Cortex of kidney (tissue), 1 donor: Measurements from ENCODE around the gene CALML3.
"Not testable (repeated sequence)": the region's sequence is repeated elsewhere in the genome, so short reads cannot be mapped to it uniquely, and the experiment has no call there.

Experiments used
- DNase-seq: peaks from one replicate; lab custom pipeline; 2025; lab: John Stamatoyannopoulos, UW

CALML3 gene

DNA sequence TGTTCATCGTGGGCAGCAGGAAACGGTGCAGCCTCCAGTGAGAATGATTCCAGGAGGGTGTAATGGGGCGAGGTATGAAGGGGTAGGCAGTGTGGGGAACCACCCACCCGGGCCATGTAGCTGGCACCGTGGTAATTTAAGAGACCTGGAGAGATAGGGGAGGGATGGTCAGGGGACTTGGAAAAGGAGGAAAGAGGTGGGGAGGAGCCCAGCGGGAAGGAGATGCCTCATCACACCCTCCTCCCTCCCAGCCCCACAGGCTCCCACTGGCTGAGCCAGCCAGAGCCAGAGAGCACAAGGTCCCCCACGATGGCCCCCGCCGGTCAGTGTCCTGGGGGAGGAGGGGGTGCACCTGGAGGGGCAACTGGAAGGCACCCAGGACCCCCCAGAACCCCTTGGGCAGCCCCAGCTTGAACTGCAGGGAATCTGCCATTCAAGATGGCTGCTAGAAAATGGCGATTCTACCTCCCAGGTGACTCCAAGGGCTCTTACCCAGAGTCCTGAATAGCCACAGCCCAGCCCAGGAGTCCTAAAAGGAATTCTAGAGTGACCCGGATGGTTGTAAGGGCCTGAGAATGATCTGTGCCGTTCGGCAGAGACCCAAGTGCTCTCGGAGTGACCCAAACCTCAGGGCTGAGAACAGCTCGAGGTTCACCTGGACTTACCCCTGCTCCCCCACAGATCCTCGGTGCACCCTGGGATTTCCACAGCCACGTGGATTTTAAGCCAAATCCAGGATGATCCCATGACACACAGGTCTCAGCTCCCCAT, 28.8 kb downstream of the CALML3 start:
- no peak for DNase-seq

DNA sequence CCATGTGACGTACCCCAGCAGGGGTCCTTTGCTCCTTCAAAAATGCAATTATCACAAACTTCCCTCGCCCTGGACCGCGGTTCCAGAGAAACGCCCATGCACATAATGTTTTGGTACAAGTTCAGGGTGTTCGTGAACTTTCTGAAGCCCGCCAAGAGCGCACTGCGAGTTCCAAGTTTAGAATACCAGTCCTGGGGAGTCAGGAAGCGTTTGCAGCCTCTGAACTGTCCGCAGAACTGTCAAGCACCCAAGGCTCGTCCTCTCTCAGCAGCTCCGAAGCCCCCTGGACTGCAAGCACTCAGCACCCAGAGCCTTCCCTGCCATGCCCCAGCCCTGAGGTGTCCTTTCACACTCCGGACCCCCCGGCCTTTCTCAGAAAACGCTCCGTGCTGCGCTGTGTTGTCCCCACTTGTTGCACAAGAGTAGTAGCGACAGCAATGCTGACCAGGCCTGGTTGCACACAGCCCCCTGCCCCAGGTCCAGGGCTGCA, 30.3 kb downstream of the CALML3 start:
- DNase-seq: no peak

DNA sequence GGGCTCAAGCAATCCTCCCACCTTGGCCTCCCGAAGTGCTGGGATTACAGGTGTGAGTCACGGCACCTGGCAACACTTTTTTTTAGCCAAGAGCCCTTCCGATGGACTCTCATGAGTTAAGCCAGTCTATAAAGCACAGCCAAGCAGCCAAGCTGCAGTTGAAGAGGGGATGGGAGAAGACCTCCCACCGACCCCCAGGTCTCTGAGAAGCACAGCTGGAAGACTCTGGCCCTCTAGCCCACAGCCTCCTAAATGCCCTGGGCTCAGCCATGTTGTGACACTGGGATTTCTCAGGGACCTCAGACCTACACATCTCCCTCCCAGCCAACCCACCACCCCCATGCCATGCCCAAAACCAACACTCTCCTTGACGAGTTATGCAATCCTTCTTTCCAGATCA, 31.1 kb downstream of the CALML3 start:
- no peak for DNase-seq

DNA sequence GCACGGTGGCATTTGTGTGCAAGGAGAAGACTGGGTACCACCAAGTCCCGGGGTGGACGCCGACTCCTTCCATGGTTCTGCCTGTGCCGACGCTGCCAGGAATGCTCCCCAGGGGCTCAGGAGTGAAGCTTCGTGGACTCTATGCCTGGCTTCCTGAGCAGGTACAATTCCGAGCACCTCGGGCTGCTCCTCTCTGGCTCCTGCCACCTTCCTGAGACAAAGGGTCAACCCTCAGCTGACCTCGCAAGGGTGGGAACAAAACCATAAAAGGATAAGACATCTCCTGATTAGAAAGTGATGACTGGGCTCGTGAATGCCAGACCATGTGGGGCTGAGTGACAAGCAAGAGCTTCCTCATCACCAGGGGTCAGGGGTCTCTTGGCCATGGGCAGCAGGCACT, 31.8 kb downstream of the CALML3 start:
- no peak for DNase-seq

DNA sequence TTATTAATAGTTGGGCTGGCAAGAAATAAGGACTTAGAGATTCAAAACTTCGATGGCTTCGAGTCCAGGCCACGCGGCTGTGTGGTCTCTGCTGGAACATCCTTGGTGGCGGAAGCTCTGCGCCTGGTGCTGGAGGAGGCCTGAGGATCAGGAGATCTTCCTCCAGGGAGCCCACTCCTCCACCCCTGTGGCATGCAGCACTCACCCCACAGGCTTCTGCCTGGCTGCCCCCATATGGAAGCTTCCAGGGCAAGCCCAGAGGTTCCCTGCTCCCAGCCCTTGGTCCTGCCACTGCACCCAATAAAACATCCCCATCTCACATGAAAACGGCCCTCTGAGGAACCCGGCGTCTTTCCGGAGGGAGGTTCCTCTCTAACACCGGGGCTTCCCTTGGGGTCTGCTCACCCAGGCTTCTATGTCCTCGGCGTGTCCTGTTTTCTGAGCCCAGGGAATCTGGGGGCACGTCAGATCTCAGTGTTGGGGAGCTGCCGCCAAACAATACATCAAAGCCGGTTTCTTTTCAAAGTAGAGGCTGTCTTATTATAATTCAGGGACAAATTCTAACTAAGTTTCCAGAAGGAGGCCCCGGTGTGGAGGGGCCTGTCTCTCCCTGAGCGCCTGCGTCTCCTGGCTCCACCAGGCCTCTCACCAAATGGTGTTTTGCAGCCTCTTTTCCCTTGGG, 32.4 kb downstream of the CALML3 start:
- DNase-seq: no peak

DNA sequence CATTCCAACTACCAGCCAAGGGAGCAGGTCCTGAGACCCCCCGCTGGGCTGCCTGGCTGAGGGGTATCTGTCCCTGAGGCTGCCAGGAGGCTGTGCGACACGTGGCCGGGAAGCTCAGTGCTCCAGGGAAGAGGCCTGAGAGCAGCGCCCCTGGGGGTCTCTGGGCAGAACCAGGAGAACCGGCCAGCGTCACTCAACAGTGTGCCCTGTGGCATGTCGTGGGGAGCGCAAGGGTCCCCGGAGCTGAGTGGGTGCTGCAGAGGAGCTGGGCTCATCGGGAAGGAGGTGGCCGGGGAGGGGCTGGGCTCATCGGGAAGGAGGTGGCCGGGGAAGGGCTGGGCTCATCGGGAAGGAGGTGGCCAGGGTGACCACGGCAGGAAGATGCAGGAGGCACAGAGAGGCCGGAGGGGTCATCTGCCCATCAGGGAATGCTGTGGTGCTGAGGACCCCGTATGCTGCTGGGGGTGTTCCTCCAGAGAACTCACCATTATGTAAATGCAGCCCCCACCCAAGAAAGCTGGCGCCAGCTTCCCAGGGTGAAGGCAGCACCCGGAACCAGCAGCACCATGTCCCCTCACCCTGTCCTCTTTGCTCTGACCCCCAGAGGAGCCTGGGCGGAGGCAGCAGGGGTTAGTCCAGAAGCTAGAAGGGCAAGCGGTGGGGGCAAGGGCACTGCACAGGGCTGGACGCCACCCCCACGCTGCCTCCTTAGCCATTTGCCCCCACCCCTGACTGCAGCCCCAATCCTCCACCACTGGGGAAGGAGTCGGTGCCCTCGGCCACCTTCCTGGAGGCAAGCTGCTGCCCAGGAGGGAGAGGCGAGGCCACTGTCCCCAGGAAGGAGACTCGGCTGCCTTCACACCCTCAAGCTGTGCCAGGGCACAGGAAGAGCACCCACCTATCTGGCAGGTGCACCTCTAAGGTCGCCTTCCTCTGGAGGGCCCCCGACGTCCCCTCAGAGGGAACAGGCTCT, 33.3 kb downstream of the CALML3 start:
- DNase-seq: no peak

DNA sequence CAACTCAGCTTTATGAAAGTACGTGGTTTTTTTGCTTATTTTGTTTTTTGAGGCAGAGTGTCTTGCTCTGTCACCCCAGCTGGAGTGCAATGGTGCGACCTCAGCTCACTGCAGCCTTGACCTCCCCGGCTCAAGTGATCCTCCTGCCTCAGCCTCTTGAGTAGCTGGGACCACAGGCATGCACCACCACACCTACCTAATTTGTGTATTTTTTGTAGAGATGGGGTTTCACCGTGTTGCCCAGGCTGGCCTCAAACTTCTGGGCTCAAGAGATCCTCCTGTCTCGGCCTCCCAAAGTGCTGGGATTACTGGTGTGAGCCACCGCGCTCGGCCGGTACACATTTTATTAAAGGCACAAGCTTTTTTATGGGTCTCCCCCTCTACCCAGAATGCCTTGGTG, 34.3 kb downstream of the CALML3 start:
- DNase-seq: not testable (repeated sequence)

DNA sequence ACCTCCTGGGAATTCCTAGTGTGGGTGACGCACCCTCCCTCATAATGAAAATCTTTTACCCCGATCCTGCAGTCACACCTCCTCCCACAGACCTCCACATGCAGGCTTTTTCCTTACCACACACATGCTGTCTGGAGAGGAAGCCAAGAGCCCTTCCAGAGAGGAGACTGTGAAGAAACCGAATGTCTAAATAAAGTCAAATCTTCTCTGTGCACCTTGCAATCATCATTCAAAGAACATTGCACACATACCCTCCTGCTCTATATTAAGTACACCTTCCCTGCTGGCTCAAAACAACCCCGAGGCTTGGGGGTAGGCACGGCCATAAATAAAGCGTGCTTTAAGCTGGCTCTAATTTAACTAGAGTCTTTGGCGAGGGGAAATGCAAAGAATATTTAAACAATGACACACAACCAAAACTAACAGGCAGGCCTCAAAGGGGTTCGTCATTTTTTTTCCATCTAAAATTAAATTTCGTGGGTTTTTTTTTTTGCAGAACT, 34.9 kb downstream of the CALML3 start:
- DNase-seq: no peak

DNA sequence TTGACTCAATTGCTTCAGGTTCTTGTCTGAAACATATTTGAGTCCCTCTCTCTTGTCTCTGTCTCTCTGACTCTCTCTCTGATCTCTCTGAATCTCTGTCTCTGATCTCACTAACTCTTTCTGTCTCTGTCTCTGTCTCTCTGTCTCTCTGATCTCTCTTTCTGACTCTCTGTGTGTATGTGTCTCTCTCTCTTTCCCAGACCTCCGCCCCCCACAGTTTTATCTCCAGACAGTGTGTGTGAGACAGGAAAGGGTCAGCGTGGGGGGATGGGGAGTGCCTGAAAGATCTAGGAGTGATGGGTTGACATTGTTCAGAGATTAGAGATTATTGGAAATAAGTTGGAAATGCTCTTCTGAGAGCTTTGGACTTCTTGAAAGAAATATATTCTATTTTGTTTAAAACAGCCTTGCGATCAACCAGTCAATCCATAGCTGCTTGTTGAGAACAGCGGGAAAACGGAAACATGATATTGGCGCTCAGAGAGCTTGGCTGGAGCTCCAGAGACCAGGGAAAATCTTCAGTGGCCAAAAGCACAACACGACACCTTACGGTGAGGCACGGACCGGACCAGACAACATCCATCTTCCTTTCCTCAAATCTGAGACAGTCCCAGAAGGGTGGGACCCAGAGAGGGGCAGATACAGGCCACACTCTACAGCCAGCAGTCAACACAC, 35.5 kb downstream of the CALML3 start:
- no peak for DNase-seq

DNA sequence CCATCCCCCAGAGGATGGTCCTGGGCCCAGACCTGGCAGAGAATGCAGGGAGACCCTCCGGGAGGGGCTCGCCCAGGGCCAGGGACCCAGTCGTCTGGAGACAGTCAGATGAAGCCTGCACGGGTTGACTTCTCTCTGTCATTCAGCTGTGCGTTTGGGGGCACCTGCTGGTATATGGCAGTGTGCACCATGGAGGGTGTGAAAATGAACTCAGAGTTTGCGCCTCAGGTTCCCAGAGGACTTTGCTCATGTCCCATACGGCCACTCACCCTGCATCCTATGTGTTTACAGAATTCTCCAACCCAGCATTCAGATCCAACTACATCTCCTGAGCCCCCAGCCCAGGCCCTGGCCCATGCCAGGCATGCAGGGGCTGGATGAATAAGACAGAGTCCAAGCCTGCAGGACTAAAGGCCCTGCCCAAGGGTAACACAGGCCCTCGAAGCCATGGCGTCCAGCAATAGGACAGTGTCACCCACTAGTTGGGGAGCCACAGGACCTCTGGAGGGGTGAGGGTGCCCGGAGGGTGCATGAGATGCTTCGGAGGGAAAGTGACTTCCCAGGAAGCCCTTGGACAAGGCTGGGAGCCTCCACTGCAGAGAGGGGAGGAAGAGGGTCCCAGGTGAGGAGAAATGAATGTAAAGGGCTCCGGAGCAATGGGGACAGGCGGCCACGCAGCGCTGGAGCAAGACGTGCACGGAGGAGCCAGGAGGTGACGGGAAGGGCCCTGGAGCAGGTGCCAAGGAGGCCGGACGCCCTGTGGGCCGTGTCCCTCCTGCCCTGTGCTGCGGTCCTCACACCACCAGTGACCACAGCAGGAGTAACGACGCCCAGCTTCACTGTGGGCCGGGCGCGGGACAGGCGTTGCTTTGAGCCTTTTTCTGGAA, 36.3 kb downstream of the CALML3 start:
- DNase-seq: no peak

DNA sequence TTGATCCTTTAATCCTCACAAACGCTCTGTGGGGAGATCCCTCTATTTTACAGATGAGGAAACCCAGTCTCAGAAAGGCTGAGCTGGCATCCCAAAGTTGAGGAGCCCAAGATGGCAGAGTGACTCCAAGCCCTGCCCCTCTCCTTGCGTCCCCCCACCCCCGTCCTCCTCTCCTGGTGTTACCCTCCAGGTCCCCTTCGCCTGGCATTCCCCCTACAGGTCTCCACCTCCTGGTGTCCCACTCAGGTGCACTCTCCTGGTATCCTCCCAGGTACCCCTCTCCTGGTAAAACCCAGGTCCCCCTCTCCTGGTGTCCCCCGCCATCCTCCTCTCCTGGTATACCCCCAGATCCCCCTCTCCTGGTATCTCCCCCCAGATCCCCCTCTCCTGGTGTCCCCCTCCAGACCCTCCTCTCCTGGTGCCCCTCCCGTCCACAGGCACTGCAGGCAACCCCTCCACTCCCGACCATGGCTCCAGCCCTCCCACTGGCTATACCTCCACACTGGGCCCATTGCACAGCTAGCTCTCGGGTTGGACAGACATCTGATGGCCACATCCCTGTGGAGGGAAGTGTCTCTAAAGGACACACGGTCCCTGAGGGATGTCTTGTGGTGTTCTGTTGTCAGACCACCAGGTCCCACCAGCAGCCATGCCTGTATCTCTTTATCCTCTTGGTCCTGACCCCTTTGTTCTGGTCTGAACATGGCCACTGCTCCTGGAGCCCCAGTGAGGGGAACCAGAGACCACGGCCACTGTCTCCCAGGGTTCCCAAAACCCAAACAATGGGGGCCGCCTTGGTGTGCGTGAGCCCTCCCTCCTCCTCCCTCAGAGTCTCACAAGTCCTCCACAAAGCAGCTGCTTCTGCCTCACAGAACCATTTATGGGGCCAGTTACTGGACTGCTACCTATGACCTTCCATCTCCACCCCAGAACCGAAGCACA, 37.2 kb downstream of the CALML3 start:
- DNase-seq: no peak

DNA sequence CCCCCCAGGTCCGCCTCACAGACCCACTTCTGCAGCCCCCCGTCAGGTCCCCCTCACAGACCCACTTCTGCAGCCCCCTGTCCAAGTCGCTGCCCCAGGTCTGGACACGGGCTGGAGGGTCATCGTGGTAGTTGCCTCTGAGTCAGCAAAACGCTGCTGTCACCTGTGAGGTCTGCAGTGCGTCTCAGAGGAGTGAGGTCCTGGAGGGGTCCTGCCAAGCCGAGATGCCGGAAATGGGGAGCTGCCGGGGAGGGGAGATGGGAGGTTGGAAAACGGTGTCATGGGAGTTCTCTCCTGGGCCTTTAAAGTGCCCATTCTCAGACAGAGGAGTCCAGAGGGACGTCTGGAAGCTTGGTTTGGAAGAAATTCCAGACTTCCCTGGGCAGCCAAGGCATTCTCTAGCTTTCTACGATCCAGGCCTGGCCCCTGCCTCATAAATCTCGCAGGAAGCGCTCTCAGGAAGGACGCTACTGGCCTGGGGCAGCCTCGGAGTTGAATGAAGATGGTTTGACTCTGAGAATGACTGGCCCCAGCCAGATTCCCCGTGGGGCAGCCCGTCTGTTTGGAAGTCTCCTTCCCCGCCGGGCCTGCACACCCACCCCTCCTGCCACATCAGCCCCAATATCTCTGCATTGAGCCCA, 38.7 kb downstream of the CALML3 start:
- no peak for DNase-seq

DNA sequence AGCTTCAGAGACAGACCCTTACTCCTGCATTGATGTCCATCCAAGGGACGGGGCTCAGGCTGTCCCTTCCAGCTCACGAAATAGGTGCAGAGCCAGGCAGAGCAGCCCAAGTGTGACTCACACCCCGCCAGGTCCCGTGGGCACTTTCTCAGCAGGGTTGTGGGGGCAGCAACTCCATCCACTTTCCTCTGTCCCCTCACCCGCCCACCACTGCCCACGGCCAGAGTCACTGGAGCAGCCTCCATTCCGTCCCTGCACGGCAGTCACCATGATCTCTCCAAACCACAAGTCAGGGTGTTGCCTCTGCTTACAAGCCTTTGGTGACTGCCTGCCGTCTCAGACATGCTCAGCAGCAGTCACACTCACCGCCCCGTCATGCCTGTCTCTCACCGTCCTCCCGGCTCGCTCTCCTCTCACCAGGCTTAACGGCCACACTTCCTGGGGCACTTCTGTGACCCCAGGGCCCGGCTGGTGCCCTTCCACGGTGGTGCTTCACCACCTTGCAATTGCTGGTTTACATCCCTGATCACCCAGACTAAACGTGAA, 39.3 kb downstream of the CALML3 start:
- DNase-seq: no peak

DNA sequence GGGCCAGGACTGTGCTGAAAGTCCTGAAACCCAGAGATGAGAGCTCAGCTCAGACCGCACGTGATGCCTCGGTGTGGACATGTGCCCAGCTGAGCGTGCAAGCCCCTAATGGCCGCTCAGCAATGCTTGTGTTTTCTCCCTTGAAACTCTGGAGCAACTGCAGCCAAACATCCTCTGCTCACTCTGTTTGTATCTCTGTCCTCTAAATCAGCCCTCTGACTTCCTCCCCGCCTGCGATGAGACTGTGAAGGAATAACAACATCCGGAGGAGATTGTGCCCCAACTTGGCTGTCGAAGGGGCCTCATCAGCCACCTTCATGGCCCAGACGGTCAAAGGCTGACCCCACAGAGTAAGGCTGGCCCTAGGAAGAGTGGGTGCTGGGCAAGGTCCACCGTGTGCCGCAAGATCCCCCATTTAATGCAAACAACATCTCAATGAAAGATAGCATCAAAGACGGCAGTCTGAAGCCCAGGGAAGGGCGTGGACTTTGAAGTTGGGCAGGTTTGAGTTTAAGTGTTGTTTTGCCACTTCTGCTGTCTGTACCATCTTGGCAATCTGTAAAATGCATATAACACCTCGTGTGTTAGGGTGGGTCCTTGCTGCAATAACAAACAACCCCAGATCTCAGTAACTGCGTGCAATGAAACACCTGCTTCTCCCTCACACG, 39.9 kb downstream of the CALML3 start:
- DNase-seq: no peak

DNA sequence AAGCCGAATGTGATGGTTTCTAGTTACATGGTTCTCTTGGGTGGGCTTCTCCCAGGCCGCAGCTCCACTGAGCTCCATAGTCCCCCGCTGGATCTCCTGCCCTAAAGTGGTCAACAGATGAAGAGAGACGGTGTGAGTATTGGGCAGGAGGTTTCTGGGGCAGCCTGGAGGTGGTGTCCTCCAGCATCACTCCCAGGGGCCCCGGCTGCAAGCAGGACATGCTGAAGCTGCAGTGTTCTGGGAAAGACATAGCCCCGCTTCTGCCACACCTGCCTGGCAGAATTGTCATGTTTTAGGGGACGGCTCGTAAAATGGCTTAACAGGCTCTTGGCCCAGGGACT, 40.4 kb downstream of the CALML3 start:
- no peak for DNase-seq

DNA sequence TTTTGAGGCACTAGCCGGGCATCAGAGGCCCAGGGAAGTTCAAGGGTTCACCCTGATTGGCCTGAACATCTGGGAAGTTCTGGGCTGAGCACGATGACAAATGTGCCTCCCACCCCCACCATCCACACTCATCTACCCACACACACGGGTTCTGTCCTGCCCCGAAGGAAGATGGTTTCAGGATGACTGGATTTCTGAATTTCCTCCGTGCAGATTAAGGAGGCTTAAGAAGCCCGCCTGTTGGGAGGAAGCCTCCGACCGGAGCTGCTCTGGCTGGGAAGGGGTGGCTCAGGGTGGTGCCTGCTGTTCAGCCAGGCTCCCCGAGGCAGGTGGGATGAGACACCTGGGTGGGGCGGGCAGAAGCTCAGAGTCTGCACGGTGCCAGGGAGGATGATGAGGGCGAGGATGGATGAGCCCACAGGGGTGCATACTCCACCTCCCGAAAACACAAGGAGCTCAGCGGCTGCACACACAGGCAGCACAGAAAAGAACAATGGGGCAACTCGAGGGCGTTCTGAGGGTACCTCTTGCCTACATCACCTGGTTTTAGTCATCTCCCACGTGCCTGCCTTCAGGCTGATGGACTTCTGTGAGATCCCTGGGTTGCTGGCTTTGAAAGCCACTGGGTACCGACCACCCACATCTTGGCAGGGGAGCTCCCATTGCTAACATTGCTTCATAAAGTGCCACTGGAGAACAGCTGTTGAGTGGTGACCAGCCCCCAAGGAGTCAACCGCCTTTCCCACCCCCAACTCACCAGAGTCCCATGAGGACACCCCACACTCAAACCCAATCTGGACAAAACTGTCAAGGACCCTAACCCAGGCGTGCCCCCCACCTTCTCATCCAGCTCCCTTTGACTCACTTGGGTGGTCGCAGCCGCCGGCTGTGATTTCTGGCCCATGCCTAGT, 41.2 kb downstream of the CALML3 start:
- no peak for DNase-seq

DNA sequence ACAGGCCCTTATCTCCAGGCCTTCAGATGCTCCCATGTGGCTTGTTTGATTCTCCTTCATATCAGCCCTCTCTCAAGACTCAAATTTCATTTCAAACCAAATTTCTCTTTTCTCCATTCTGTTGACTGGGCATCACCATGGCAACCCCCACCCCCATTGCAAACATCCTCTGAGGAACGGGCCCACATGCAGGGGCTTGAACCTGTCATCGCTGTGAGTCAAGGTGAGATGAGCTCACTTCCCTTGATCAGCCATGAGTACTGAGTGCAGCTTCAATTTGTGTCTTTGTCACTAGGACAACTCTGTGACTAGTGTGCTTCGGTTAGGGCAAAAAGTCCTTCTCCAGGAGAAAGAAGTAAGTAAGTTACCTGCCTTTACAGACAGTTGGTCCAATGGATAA, 41.9 kb downstream of the CALML3 start:
- DNase-seq: no peak
